Stimulated activated CD4-positive, alpha-beta T cell treated with anti-CD3 and anti-CD28 coated beads, Interleukin-2, amount 100 ng/mL, for 24 hours (primary cell): ENCODE results near the gene TCIRG1.
A peak's percentile ranks its signal among the peaks of the same experiment; 100 is the strongest.

Experiments used
- DNase-seq, 2 donors: peaks; one replicate each; pipeline ENCODE4 v3.0.0-alpha.2; 2020

The TCIRG1 gene

DNA sequence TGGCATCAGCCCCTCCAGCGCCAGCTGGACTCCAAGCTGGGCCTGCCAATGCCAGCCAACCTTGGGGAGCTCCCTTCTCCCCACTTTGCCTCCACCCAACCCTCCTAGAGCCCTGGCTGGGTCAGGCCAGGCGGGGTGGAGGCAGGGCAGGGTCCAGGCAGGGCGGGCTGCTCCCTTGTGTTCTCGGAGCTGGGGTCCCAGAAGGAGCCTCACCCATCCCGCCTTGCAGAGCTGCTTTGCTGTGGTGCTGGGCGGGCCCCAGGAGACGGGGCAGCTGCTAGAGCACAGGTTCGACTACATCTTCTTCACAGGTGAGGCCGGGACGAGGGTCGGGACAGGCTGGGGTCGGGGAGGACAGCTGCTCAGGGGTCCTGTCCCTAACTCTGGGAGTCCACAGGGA, 19.3 kb upstream of the TCIRG1 start:
- DNase-seq: no peak

DNA sequence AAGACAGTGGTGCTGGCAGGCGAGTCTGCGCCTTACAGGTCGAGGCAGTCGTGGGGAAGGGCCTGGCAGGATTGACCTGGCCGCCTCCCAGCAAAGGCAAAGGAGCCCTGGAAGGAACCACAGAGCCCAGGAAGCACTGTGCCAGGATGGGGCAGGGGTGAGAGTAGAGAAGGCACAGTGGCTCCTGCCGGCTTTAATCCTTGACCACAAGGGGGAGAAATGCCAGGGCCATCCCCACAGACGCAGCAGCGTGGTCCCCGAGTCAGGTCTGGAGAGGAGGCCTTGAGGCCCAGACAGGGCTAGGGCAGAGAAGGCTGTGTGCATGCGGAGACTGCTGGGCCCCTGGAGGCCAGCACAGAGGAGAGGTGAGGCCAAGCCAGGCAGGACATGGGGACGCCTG, 18.2 kb upstream of the TCIRG1 start:
- no peak for DNase-seq

DNA sequence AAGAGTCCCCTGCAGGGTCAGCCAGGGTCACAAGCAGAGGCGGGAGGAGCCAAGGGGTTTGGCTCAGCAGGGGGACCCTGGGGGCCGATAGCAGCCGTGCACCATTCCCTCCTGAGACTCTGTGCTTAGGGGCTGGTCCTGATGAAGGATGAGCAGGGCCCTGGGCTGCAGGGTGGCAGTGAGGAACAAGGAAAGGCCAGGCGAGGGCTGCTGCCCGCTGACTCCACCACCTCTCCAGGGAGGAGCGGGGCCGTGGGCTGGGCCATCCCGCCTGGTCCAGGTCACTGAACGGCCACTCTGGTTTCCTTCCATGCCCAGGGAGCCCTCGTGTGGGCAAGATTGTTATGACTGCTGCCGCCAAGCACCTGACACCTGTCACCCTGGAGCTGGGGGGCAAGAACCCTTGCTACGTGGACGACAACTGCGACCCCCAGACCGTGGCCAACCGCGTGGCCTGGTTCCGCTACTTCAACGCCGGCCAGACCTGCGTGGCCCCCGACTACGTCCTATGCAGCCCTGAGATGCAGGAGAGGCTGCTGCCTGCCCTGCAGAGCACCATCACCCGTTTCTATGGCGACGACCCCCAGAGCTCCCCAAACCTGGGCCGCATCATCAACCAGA, 17.5 kb upstream of the TCIRG1 start:
- DNase-seq: no peak

DNA sequence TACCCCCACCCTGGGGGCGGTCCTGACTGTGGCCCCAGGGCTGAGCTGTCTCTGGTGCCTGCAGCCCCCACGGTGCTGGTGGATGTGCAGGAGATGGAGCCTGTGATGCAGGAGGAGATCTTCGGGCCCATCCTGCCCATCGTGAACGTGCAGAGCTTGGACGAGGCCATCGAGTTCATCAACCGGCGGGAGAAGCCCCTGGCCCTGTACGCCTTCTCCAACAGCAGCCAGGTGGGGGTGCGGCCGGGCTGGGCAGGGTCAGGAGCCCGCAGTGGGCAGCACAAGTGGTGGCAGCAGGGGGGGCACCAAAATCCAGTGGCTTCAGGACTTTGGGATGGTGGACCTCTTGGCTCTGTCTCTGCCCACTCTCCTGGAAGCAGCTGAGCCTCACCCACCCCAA, 16.3 kb upstream of the TCIRG1 start:
- DNase-seq: no peak

DNA sequence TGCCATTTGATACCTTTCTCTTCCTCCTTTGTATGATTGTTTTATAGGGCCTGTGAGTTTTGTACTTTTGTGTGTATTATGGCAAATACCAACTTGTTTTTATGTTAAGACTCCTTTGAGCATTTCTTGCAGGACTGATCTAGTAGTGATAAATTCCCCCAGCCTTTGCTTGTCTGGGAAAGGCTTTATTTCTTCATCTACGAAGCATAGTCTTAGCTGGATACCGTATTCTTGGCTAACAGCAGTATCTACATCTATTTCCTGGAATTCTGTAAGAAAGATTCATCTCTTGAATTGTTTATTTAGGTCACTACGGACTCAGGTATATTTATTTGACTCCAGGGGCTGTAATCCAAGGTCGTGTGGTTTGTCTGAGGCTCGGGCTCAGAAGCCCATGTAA, 14.3 kb upstream of the TCIRG1 start:
- DNase-seq: no peak

DNA sequence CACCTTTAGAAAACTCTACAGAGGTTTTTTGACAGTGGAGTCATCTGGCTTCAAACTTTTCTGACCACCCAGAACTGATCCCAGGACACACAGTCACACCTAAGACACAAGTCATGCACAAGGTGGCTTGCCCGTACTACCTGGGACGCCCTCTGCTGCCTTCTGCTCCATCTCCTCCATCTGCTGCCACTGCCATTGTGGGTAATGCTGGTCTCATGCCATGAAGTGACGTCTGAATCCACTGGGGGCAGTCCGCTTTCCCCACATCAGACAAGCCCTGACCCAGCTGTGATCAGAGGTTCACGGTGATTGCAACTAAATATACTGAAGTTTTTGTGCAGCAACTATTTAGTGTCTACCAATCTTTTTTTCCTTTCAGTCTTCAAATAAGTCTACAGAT, 13.8 kb upstream of the TCIRG1 start:
- DNase-seq: no peak

DNA sequence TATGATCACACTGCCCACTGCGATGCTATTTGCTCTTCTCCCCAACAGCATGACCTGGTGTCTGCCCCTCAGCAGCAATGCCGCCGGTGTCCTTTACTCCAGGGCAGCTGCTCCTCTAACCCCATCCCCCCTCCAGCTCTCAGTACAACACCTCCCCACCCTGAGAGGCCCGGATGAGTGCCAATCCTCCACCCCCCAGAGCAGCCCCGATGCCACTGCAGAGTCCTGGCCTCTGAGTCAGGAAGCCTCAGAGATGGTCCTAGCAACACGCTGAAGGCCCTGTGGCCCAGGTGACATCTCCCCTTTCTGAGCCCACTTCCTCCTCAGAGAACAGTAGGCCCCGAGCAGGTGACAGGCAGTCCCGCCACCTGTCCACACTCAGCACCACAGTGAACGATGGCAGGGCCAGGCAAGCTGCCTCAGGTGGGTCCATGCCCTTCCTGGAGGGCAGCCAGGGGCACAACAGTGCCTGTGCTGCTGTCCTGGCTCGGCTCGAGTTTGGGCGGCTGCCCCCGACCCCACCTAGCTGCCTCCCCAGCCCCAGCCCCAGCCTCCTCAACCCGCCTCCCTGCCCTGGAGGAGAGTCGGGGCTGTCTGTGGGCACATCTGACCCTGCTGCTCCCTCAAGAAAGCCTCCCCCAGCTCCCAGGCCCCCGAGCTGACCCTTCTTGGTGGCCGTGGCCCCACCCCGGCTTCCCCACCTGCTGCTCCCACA, 12.3 kb upstream of the TCIRG1 start:
- DNase-seq: no peak

DNA sequence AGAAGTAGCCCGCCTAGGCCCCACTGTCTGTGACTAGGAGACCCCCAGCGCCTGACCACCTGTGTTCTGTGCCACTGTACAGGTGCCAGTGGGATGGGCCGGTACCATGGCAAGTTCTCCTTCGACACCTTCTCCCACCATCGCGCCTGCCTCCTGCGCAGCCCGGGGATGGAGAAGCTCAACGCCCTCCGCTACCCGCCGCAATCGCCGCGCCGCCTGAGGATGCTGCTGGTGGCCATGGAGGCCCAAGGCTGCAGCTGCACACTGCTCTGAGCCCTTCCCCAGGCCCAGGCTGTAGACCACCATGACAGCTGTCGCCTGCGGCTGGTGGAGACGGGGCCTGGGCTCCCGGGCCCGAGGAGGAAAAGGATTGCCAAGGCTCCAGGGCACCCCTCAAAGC, 11.2 kb upstream of the TCIRG1 start:
- DNase-seq: no peak

DNA sequence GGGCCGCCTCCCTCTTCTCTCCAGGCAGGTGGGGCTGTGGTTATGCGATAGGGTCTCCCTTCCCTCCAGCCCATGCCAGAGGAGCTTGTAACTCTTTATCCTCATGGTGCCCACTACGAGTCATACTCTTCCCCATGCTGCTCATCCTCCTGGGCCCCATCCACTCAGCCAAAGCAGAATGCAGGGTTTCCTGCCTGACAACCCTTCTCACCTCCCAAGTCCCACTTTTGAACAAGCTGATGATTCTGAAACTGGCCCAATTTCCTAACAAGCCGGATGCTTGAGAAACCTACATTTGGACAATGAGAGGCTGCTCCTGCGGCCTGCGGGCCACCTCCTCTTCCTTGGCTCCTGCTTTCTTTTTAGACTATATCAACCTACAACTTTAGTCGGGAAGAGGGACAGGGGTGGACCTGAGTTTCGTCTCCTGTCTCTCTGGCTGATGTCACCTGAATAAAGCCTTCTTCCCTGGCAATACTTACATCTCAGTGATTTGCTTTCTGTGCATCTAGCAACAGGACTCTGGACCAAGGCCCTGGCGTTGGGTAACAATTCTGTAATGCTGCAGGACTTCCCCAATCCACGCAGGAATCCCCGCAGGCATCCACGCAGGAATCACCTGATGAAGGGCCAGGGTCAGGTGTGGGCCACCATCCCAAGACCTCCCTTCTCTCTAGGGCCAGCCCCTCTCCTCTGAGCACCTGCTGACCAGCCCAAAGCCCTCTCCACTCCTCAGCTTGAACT, 9.9 kb upstream of the TCIRG1 start:
- DNase-seq: no peak

DNA sequence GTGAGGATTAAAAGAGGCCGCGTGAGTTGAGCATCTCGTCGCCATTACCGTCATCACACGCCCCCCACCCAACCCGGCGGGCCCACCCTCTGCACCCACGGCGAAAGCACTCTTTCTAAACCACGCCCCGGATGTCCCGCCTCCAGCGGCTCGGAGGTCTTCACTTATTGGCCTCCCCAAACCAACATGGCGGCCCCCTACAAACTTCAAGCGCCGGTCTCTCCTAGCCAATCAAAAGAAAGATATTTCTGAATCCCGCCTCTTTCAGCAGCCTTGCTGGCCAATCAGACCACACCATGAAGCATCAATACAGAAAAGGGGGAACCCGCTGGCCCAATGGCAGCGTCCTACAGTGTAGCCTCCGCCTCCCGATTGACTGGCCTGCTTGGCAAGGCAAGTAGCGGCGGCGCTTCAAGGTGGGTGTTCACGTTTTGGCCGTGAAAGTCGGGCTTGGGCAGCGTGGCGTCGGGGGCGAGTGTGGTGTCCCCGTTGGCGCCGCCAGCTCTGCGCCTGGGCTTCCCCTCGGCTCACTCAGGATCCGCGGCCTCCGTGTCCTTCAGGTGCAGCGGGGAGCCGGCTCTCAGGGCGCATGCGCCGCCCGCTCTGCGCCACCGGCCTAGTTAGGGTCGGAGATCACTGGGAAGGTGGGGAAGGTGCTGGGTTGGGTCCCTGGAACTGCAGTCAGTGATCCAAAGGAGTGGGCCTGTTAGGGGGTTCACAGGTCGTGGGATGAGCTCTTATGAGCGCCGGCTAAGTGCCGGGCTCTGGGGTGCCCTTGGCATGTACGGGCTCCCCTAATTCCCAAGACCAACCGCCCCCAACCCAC, 8.3 kb upstream of the TCIRG1 start, which contains the start of gene NDUFS8:
TSS of gene NDUFS8 (plus strand) at position 364 of the 826 bp plus-strand sequence. CDS start 1,471 bp downstream, outside the sequence.
- DNase-seq: peak; percentile 98 to 99

DNA sequence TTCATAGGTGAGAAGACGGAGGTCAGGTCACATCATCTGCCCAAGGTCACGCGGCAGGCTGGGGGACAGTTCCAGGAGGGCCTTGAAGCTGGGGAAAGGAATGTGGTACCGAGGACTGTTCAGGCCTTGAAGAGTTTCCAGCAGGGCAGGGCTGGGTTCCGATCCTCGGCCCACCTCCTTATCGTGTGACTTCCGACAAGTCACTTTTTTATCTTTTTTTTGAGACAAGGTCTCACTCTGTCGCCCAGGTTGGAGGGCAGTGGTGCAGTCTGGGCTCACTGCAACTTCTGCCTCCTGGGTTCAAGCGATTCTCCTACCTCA, 7.7 kb upstream of the TCIRG1 start:
- DNase-seq: no peak

DNA sequence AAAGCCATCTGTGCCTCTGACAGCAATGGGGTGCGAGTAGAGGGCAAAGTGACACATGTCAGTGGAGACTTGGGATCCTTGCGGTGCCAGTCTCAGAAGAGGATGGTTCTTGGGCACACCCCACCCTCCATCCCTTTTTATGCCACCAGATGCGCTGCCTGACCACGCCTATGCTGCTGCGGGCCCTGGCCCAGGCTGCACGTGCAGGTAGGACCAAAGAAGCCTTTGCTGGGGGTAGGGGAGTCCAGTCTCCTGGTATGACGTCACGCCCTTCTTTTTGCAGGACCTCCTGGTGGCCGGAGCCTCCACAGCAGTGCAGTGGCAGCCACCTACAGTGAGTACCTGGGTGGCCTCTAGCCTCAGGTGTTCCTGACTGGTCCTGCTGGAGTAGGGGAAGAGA, 6.8 kb upstream of the TCIRG1 start:
- no peak for DNase-seq

DNA sequence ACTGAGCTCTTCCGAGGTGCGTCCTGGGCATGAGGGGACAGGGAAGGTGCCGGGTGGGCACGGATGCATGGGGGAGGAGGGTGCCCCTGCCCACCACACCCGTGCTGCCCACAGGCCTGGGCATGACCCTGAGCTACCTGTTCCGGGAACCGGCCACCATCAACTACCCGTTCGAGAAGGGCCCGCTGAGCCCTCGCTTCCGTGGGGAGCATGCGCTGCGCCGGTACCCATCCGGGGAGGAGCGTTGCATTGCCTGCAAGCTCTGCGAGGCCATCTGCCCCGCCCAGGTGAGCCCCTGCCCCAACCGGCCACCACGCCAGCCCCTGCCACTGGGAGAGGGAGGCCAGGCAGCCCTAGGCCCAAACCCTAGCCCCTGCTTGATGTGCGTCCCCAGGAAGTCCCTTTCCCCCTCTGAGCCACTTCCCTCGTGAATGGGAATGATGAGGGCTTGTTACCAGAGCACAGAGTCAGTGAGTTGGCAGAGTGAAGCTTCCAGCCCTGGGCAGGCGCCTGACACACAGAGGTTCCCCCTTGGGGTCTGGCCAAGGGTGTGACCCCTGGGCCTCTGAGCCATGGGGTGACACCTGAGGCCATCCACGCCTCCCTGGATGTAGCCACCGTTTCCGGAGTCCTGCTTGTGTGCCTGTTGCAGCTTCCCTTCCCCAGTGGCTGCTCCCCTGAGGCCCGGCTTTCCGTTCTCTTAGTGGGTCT, 5.7 kb upstream of the TCIRG1 start:
- no peak for DNase-seq

DNA sequence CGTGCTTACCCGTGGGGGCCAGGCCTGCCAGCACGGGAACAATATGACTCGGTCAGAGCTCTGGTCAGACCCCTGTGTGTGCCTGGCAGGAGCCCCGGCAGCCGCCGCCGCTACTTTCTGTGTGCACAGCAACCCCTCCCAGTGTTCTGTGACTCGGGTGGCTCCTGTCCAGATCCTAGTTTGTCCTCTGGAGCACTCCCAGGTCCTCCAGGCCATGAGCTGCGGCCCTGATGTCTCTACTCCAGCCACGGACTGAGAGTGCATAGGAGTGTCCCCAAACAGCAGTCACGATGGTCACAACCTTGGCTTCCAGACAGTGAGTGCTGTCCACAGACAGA, 5.1 kb upstream of the TCIRG1 start:
- no peak for DNase-seq

DNA sequence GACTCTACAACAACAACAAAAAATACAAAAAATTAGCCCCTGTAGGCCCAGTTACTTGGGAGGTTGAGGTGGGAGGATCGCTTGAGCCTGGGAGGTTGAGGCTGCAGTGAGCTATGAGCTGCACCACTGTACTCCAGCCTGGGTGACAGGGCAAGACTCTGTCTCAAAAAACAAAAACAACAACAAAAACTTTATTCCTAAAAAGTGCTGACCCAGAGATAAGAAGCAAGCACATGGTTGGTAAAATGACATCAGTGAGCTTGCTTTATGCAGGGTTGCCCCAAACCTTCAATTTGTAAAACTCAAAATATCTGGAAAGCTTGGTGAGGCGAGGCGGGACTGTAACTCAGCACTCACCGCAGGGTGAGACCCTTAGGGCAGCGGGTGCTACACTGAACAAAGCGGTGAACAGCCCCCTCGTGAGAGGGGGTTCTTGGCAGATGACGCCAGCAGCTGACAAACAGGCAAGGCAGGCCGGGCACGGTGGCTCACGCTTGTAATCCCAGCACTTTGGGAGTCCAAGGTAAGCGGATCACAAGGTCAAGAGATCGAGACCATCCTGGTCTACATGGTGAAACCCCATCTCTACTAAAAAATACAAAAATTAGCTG, 3.5 kb upstream of the TCIRG1 start:
- DNase-seq: no peak

DNA sequence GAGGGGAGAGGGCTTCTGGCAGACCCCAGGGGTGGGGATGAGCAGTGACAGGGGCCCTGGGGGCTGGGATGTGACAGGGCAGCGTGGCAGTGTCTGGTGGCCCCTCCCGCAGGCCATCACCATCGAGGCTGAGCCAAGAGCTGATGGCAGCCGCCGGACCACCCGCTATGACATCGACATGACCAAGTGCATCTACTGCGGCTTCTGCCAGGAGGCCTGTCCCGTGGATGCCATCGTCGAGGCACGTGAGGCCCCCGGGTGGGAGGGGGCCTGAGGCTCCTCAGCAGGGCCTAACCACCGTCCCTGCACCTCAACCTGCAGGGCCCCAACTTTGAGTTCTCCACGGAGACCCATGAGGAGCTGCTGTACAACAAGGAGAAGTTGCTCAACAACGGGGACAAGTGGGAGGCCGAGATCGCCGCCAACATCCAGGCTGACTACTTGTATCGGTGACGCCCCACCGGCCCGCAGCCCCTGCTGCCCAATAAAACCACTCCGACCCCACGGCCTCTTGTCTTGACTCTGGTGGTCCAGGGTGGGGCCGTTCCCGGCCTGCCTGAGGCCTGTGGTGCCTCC, 2.6 kb upstream of the TCIRG1 start:
- DNase-seq: no peak

DNA sequence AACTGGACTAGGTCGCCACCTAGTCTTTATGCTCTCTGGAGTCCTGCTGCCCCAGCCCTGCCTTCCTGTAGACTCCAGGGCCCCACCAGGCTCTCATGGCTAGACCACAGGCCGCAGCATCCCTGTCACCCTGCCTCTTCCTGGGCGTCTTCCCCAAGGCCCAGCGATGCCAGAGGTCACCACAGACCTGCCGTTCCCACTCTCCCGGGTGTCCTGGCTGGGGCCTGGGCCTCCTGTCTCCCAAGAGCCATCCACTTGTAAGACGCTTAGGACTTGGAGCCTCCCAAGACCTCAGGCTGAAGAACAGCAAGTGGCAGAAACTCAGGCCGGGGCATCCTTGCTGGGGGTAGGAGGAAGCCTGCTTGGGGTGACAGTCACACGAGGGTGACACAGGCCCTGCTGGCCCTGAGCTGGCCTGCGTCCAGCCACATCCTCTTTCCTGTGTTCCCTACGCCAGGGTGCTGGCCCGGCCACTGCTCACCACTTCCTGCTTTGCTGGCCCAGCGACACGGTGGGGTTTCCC, 2.0 kb upstream of the TCIRG1 start:
- no peak for DNase-seq

DNA sequence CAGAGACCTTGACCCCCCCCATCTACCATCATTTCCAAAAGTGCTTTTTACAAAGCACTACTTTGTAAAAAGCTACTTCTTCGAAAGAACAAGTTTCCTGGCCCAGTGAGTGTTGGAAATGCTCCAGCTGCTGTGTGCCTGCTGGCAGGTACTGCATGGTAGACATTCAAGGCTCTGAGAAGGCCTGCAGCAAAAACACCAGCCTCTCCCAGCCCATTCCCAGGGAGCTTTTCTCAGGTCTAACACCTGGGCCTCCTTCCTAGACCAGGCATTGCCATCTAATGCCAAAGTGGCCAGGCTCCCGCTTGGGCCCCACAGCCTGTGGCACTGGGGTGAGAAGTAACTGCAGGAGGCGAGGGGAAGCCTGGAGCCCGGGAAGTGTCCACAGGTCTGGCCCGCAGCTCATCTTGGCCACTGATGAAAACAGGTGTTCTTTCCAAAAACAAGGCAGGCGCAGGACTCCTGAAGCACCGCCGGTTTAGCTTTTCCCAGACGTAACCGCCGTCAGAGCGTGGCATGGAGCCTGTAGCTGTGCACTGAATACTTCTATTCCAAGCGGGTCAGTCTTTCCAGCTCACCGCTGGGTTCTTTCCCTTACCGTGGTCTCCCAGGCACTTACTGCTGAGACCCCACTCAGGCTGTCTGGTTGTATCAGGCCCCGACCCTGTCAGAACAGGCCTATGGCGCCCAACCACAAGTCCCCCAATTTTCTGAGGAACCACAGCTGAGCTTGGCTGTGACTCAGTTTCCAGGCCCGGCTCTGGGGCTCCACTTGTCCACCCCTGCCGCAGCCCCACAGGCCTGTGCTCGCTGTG, 1.2 kb upstream of the TCIRG1 start:
- DNase-seq: no peak

DNA sequence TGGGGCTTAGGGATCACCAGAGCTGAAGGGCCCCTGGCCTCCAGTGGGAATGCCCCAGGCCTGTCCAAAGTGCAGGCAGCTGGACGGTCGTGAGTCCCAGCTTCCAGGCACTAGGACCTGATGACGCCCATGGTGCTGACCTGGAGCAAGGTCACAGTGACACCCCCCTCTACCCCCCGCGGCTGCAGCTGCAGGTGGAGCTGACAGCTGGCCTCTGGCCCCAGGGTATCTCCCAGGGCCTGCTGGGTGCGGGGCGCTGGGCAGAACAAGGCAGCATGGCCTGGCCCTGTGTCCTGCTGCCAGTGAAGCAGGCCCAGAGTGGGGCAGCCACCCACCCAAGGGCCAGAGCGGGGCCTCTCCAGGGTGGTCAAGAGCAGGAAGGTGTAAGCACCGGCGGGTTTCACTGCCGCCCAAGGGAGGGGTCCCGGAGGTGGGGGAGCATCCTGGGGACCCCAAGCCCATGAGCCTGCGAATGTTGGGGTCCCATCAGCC, 553 bp upstream of the TCIRG1 start:
- DNase-seq: no peak

DNA sequence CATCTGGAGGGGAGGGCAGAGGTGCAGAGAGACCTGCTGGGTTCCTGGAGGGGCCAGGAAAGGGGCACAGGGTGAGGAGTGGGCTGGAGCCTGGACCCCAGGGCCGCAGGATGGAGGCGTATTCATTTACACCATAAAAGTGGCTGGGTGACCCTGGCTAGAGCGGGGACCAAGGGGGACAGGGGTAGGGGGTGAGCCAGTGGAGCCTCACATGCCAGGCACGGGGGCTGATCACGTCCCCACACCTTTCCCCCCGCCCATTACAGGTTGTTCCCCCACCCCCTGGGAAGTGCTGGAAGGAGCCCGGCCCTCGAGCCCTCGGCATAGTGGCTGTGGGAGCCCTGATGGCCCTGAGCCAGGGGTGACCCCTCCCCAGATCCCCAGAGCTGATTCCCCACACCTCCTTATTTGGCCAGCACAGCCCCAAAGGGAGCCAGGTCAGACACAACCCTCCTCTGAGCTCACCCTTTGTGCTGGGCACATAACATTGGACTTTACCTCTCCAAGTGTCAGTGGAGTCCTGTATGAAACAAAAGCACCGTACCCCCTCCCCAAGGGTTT, 781 bp downstream of the TCIRG1 start:
- DNase-seq: no peak
